Natural killer cell treated with Interleukin-12 subunit alpha and Interleukin-12 subunit beta and Interleukin-15 and Interleukin-18, amount 100 ng/mL, for 72 hours (primary cell): Measurements from ENCODE around the gene MAP3K1. TPM values are rescaled to one million over a fixed set of nuclear protein-coding genes. Genes with fewer than 3 reads are reported as not detected.

Experiments
- ATAC-seq, 2 donors: fragments of 150-1000 bp; cut with Tn5 transposase in 1 of 2; sonication (Bioruptor Pico), chemical (Tn5 transposase) in 1 of 2; 2 replicates each; pipeline ENCODE4 v1.10.0; 2021
- DNase-seq: peaks from one replicate; pipeline ENCODE4 v3.0.0; 2022; ENCODE audit warnings: low spot score
- H3K27ac Mint-ChIP-seq, 2 donors: 1 replicate in 1 of 2; 2 replicates in 1 of 2; pipeline ENCODE4 v1.8.0; 2022; ENCODE audit warnings: mixed read lengths in 2 of 2, mild to moderate bottlenecking in 1 of 2, moderate library complexity in 1 of 2
- H3K27me3 Mint-ChIP-seq, 2 donors: 1 replicate in 1 of 2; 2 replicates in 1 of 2; pipeline ENCODE4 v1.8.0; 2022; ENCODE audit warnings: mixed read lengths in 2 of 2
- H3K36me3 Mint-ChIP-seq: one replicate; pipeline ENCODE4 v1.8.0; 2022; ENCODE audit warnings: mixed read lengths
- H3K4me1 Mint-ChIP-seq, 2 donors: 1 replicate in 1 of 2; 2 replicates in 1 of 2; pipeline ENCODE4 v1.8.0; 2022; ENCODE audit warnings: low read depth in 2 of 2, mixed read lengths in 2 of 2, mild to moderate bottlenecking in 1 of 2
- H3K4me3 Mint-ChIP-seq: one replicate; pipeline ENCODE4 v1.8.0; 2022; ENCODE audit warnings: mixed read lengths
- H3K9me3 Mint-ChIP-seq: 2 replicates; pipeline ENCODE4 v1.8.0; 2022; ENCODE audit warnings: mixed read lengths
- total RNA-seq, 2 donors: library from RNA; stranded (reverse); gene quantifications; one replicate each; pipeline ENCODE4 v1.2.3, GENCODE V29; 2022

Gene MAP3K1
- total RNA-seq, 2 donors from 2014 or later, result 11.1 to 16.3 TPM

GRCh38 chr5:56914678-56915077 is 99.3 kb downstream of the MAP3K1 start:
- Mint-ChIP-seq H3K4me3 (no peak overlapping the region), H3K36me3 (no peaks in the 10 kb centered on the region), H3K27me3 (no peaks in the 10 kb centered on the region), H3K9me3 (no peaks in the 10 kb centered on the region), H3K27ac (no peak overlapping the region), H3K4me1 (peaks cover 18 to 21% of the 10 kb centered on the region in 2 donors)
- ATAC-seq (no peak), DNase-seq (no peak)

DNA sequence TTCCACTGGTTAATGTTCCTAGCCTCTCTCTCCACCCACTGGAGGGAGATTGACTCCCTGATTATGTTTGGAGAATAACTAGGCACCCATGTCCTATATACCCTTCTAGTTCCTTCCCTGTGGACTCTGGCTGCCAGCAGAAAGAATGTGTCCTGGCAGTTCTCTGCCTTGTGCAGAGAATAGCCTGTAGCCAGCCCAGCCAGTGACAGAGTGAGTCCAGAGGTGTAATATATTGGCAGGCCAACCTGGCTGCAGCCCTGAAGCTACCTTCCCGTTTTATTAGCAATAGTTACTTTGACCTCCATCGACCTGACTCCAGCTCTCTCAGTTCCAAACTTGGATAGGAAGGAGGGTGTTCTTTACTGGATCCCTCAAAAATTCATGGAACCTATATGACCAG is 102.2 kb downstream of the MAP3K1 start:
- no peaks in the 10 kb centered on the region for H3K27me3 Mint-ChIP-seq
- H3K4me3 Mint-ChIP-seq, result no peak overlapping the region
- H3K4me1 Mint-ChIP-seq, result peaks cover 6 to 7% of the 10 kb centered on the region in 2 donors
- no peak for ATAC-seq
- H3K9me3 Mint-ChIP-seq, result no peaks in the 10 kb centered on the region
- peaks cover 4% of the 10 kb centered on the region for H3K36me3 Mint-ChIP-seq
- no peak overlapping the region for H3K27ac Mint-ChIP-seq
- DNase-seq, result no peak

DNA sequence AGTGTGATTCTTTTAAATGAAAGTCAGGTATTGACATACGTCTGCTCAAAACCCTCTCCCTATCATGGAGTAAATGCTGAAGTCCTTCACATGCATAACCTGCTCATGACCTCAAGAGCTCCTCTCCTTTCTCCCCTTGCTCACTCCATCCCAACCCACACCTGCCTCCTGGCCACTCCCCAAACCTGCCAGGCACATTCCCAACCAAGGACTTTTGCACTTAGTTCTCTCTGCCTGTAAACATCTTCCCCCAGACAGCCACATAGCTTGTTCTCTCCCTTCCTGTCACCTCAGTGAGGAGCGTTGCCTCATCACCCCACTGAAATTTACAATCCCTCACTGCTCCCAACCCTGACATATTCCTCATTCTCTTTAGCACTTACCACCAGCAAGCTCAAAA is 102.7 kb downstream of the MAP3K1 start:
- H3K4me1 Mint-ChIP-seq, result peaks cover 6 to 7% of the 10 kb centered on the region in 2 donors
- H3K9me3 Mint-ChIP-seq, result no peaks in the 10 kb centered on the region
- H3K27ac Mint-ChIP-seq, result no peak overlapping the region
- H3K27me3 Mint-ChIP-seq, result no peaks in the 10 kb centered on the region
- H3K36me3 Mint-ChIP-seq, result peaks cover 8% of the 10 kb centered on the region
- DNase-seq (no peak), ATAC-seq (no peak)
- H3K4me3 Mint-ChIP-seq, result no peak overlapping the region

GRCh38 chr5:56919942-56920662 is 104.8 kb downstream of the MAP3K1 start:
- H3K27me3 Mint-ChIP-seq, result no peaks in the 10 kb centered on the region
- no peak overlapping the region for H3K4me3 Mint-ChIP-seq
- peaks cover 14% of the 10 kb centered on the region for H3K36me3 Mint-ChIP-seq
- no peak for DNase-seq
- peaks cover 6 to 7% of the 10 kb centered on the region in 2 donors for H3K4me1 Mint-ChIP-seq
- no peak for ATAC-seq
- no peak overlapping the region for H3K27ac Mint-ChIP-seq
- H3K9me3 Mint-ChIP-seq, result no peaks in the 10 kb centered on the region

GRCh38 chr5:56922922-56923321 is 107.6 kb downstream of the MAP3K1 start:
- ATAC-seq (no peak), DNase-seq (no peak)
- Mint-ChIP-seq H3K27ac (no peak overlapping the region), H3K27me3 (no peaks in the 10 kb centered on the region), H3K4me3 (no peak overlapping the region), H3K9me3 (no peaks in the 10 kb centered on the region), H3K4me1 (peaks cover 6 to 7% of the 10 kb centered on the region in 2 donors), H3K36me3 (peaks cover 16% of the 10 kb centered on the region)

GRCh38 chr5:56934325-56934724 is 119.0 kb downstream of the MAP3K1 start:
- no peak for ATAC-seq
- Mint-ChIP-seq H3K9me3 (no peaks in the 10 kb centered on the region), H3K27ac (no peak overlapping the region), H3K27me3 (no peaks in the 10 kb centered on the region), H3K36me3 (peaks cover 8% of the 10 kb centered on the region), H3K4me3 (no peak overlapping the region), H3K4me1 (no peaks in the 10 kb centered on the region)
- DNase-seq, result no peak

GRCh38 chr5:56938858-56939257 is 123.5 kb downstream of the MAP3K1 start:
- peaks cover 3 to 14% of the 10 kb centered on the region in 2 donors for H3K4me1 Mint-ChIP-seq
- H3K27me3 Mint-ChIP-seq, result no peaks in the 10 kb centered on the region
- no peak overlapping the region for H3K4me3 Mint-ChIP-seq
- H3K27ac Mint-ChIP-seq, result no peak overlapping the region
- peaks cover 29% of the 10 kb centered on the region for H3K36me3 Mint-ChIP-seq
- ATAC-seq (no peak), DNase-seq (no peak)
- no peaks in the 10 kb centered on the region for H3K9me3 Mint-ChIP-seq

DNA sequence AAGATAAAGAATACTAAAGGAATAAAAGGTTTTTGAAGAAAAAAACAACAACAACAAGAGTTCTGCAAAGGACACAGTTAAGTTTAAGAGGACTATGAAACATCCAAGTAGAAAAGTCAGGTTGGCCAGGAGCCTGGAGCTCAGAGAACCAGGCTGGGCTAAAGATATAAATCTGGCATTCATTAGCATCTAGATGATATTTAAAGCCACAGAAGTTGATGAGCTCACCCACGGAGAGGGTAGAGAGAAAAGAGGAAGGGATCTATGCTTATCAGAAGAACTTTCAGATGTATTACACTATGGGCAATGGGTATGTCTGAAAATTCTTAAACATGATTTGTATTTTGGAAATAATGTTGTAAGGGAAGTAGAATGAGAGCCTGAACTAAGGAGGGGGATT is 126.6 kb downstream of the MAP3K1 start:
- peaks cover 31% of the 10 kb centered on the region for H3K36me3 Mint-ChIP-seq

More for the DNA sequence above, 126.6 kb downstream of the MAP3K1 start:
- no peak overlapping the region for H3K4me3 Mint-ChIP-seq
- DNase-seq (no peak), ATAC-seq (no peak)
- peaks cover 3 to 14% of the 10 kb centered on the region in 2 donors for H3K4me1 Mint-ChIP-seq
- H3K9me3 Mint-ChIP-seq, result no peaks in the 10 kb centered on the region
- H3K27me3 Mint-ChIP-seq, result no peaks in the 10 kb centered on the region
- no peak overlapping the region for H3K27ac Mint-ChIP-seq

Other genes with a start within 250 kb of the MAP3K1 start
- gene SETD9, start 94.0 kb downstream of the MAP3K1 start, total RNA-seq, result 10 to 100 TPM in 1 of 2 donors, 1 to 10 TPM in 1; 4.5 to 12.1 TPM
- 10 to 100 TPM; 21.0 to 28.7 TPM for gene MIER3, start 136.6 kb downstream of the MAP3K1 start, total RNA-seq